Endothelial cell (in vitro differentiated cells): ENCODE measurements around the gene ATRNL1. TPM values are rescaled to one million over a fixed set of nuclear protein-coding genes. Genes with fewer than 3 reads are reported as not detected.

Source experiments
- DNase-seq: peaks from one replicate; pipeline ENCODE4 v3.0.0; 2021; ENCODE audit warnings: low spot score
- H3K27ac Mint-ChIP-seq: one replicate; pipeline ENCODE4 v1.8.0; 2021; ENCODE audit warnings: mixed read lengths, inconsistent platforms; ENCODE audit not compliant: unreplicated experiment
- H3K27me3 Mint-ChIP-seq: one replicate; pipeline ENCODE4 v1.8.0; 2021; ENCODE audit warnings: mild to moderate bottlenecking, moderate library complexity, mixed read lengths, inconsistent platforms; ENCODE audit not compliant: unreplicated experiment
- H3K36me3 Mint-ChIP-seq: one replicate; pipeline ENCODE4 v1.8.0; 2021; ENCODE audit warnings: mild to moderate bottlenecking, low read depth, mixed read lengths, inconsistent platforms; ENCODE audit not compliant: unreplicated experiment
- H3K4me1 Mint-ChIP-seq: one replicate; pipeline ENCODE4 v1.8.0; 2021; ENCODE audit warnings: mild to moderate bottlenecking, mixed read lengths, inconsistent platforms; ENCODE audit not compliant: unreplicated experiment
- H3K4me3 Mint-ChIP-seq: one replicate; pipeline ENCODE4 v1.8.0; 2021; ENCODE audit warnings: mild to moderate bottlenecking, mixed read lengths, inconsistent platforms; ENCODE audit not compliant: unreplicated experiment
- H3K9me3 Mint-ChIP-seq: one replicate; pipeline ENCODE4 v1.8.0; 2021; ENCODE audit warnings: mixed read lengths, inconsistent platforms; ENCODE audit not compliant: unreplicated experiment
- total RNA-seq: library from RNA; stranded (reverse); fragmentation: NEBNext Ultra II Directional; extraction: Animal tissue kit (Norgen Biotek cat#: 25700); gene quantifications from one replicate; pipeline ENCODE4 v1.2.1, GENCODE V29; 2021; ENCODE audit not compliant: unreplicated experiment
- TF ChIP-seq, protein P1 (sequence below): fragments of 200-600 bp; sonication (generic); IDR thresholded peaks from one replicate; pipeline ENCODE4 v1.5.0; 2021; ENCODE audit warnings: antibody characterized with exemption; ENCODE audit not compliant: unreplicated experiment

ATRNL1 gene
- total RNA-seq, 1 donor from 2014 or later, result 32.5 TPM

DNA sequence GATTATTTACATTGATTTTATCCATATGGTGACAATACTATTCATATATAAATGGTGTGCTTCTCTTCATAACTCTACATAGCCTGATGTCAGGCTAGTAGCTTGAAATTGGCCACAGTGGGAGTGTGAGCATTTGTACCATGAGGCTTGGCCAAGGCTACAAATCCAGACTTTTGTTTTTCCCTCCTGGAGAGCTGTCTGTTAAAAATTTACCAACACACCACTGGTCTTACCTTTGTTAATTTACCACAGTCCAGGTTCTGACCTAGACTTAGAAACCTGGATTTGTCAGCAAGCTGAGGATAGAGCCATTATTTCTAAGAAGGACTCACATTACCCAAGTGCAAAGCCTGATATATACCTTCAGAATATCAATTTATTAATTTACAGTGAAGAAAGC lies 45.5 kb upstream of the ATRNL1 start:
- Mint-ChIP-seq H3K27me3 (peaks cover under 1% of the 10 kb centered on the region), H3K4me3 (no peak overlapping the region), H3K36me3 (no peaks in the 10 kb centered on the region), H3K4me1 (peaks cover 5% of the 10 kb centered on the region), H3K9me3 (no peaks in the 10 kb centered on the region), H3K27ac (no peak overlapping the region)
- TF ChIP-seq, protein P1, sequence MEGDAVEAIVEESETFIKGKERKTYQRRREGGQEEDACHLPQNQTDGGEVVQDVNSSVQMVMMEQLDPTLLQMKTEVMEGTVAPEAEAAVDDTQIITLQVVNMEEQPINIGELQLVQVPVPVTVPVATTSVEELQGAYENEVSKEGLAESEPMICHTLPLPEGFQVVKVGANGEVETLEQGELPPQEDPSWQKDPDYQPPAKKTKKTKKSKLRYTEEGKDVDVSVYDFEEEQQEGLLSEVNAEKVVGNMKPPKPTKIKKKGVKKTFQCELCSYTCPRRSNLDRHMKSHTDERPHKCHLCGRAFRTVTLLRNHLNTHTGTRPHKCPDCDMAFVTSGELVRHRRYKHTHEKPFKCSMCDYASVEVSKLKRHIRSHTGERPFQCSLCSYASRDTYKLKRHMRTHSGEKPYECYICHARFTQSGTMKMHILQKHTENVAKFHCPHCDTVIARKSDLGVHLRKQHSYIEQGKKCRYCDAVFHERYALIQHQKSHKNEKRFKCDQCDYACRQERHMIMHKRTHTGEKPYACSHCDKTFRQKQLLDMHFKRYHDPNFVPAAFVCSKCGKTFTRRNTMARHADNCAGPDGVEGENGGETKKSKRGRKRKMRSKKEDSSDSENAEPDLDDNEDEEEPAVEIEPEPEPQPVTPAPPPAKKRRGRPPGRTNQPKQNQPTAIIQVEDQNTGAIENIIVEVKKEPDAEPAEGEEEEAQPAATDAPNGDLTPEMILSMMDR, result no peak
- DNase-seq, result no peak

DNA sequence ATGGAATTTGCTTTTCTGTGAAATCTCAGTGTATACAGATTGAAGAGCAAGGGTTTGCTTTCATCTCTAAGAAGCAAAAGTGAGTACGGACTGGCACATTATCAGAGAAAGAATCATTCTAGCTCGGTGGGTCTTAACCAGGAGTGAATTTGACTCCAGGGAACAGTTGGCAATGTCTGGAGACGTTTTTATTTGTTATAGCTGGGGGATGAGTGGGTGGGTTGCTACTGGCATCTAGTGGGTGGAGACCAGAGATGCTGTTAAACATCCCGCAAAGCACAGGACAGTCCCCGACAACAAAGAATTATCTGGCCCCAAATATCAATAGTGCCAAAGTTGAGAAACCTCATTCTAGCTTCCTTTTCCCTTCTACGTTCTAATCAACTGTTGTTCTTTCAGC lies 43.8 kb upstream of the ATRNL1 start:
- TF ChIP-seq, protein P1, result no peak
- peaks cover 5% of the 10 kb centered on the region for H3K4me1 Mint-ChIP-seq
- H3K27me3 Mint-ChIP-seq, result no peaks in the 10 kb centered on the region
- no peak overlapping the region for H3K4me3 Mint-ChIP-seq
- no peak overlapping the region for H3K27ac Mint-ChIP-seq
- H3K9me3 Mint-ChIP-seq, result no peaks in the 10 kb centered on the region
- H3K36me3 Mint-ChIP-seq, result no peaks in the 10 kb centered on the region
- no peak for DNase-seq

DNA sequence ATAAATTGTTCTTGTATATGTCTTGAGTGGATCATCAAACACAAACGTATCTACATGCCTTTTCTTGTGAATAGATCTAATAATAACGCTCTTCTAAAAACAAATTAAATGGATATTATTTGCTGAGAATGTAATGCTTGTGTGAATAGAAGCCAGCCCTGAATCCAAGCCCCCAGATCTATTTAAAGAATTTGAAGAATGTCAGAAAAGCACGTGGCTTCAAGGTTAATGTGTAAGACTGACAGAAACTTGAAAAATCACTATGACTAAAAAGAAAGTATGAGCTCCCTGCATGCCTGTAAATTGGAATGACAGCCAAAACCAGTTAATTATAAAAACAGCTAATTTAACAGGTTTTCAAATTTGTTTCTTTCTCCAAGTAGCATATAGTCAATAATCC lies 43.2 kb upstream of the ATRNL1 start:
- H3K9me3 Mint-ChIP-seq, result no peaks in the 10 kb centered on the region
- no peak overlapping the region for H3K4me3 Mint-ChIP-seq
- no peaks in the 10 kb centered on the region for H3K27me3 Mint-ChIP-seq
- no peaks in the 10 kb centered on the region for H3K36me3 Mint-ChIP-seq
- DNase-seq, result no peak
- H3K27ac Mint-ChIP-seq, result no peak overlapping the region
- peaks cover 5% of the 10 kb centered on the region for H3K4me1 Mint-ChIP-seq
- TF ChIP-seq, protein P1, result no peak

DNA sequence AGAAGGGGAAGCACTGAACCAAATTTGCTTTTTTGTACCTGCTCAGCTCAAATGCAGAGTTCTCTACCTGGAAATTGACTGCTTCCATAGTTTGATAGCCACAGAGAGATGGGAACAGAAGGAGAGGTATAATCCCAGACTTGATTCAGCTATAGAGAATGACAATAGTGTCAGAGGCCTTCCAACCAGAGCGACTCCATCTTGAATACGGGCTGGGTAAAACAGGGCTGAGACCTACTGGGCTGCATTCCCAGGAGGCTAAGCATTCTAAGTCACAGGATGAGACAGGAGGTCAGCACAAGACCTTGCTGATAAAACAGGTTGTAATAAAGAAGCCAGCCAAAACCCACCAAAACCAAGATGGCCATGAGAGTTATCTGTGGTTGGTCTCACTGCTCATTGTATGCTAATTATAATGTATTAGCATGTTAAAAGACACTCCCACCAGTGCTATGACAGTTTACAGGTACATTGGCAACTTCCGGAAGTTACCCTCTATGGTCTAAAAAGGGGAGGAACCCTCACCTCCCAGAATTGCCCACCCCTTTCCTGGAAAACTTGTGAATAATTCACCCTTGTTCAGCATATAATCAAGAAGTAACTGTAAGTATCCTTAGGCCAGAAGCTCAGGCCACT lies 42.7 kb upstream of the ATRNL1 start:
- no peak for DNase-seq
- H3K27me3 Mint-ChIP-seq, result no peaks in the 10 kb centered on the region
- H3K36me3 Mint-ChIP-seq, result no peaks in the 10 kb centered on the region
- TF ChIP-seq, protein P1, result no peak
- H3K4me1 Mint-ChIP-seq, result peaks cover 5% of the 10 kb centered on the region
- H3K27ac Mint-ChIP-seq, result no peak overlapping the region
- H3K9me3 Mint-ChIP-seq, result no peaks in the 10 kb centered on the region
- no peak overlapping the region for H3K4me3 Mint-ChIP-seq

DNA sequence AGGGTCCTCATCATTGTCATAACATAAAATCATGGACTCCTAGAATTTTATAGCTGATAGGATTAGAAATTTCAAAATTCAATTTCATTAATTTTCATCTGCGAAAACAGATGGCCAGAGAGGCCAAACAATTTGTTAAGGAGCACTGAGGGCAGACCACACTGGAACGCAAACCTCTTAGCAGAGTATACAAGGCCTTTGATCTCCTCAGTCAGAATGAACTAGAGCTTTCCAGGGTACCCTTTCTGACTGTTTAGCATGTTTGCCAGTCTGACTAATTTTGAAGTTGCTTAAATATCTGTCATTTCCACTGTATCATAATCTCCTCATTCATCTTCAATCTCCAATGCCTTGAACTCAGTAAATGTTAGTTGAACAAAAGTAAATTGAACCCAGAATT lies 41.9 kb upstream of the ATRNL1 start:
- H3K27me3 Mint-ChIP-seq, result no peaks in the 10 kb centered on the region
- no peak overlapping the region for H3K4me3 Mint-ChIP-seq
- TF ChIP-seq, protein P1, result no peak
- H3K27ac Mint-ChIP-seq, result no peak overlapping the region
- H3K9me3 Mint-ChIP-seq, result no peaks in the 10 kb centered on the region
- no peak for DNase-seq
- H3K36me3 Mint-ChIP-seq, result no peaks in the 10 kb centered on the region
- H3K4me1 Mint-ChIP-seq, result peaks cover 5% of the 10 kb centered on the region
